Stomach (tissue), 9 donors: Measurements from ENCODE around the gene RBMS2. TPM values are rescaled to one million over a fixed set of nuclear protein-coding genes. Genes with fewer than 3 reads are reported as not detected.

Experiments
- DNase-seq, 2 donors: peaks; one replicate each; pipeline versions ENCODE4 v3.0.0 to v3.0.0-alpha.2; 2013 to 2019
- H3K27ac ChIP-seq, 5 donors: fragments of 200-600 bp in 4 of 5; sonication (generic) in 4 of 5; one replicate each; pipeline ENCODE4 v1.5.1; 2013 to 2019; ENCODE audit warnings: mild to moderate bottlenecking in 1 of 5, moderate library complexity in 1 of 5
- H3K27me3 ChIP-seq, 3 donors: fragments of 200-600 bp; sonication (generic); one replicate each; pipeline ENCODE4 v1.5.1; 2017 to 2019; ENCODE audit warnings: mixed run types in 1 of 3
- H3K36me3 ChIP-seq, 4 donors: fragments of 200-600 bp; sonication (generic); 1 replicate in 3 of 4; 2 replicates in 1 of 4; pipeline ENCODE4 v1.5.1; 2016 to 2019
- H3K4me1 ChIP-seq, 4 donors: fragments of 200-600 bp; sonication (generic); one replicate each; pipeline ENCODE4 v1.5.1; 2016 to 2019
- H3K4me3 ChIP-seq, 4 donors: fragments of 200-600 bp; sonication (generic) in 3 of 4; one replicate each; pipeline ENCODE4 v1.5.1; 2016 to 2019; ENCODE audit warnings: mild to moderate bottlenecking in 1 of 4
- H3K9me3 ChIP-seq, 4 donors: fragments of 200-600 bp; sonication (generic); one replicate each; pipeline ENCODE4 v1.5.1; 2016 to 2019
- CTCF ChIP-seq, 7 experiments: fragments of 450-650 bp in 4 of 7; fragments of 200-600 bp in 3 of 7; sonication (generic) in 3 of 7; IDR thresholded peaks; one replicate each; pipeline ENCODE4 v1.5.1; 2016 to 2019; ENCODE audit warnings: antibody characterized with exemption in 7 of 7, control low read depth in 2 of 7, mild to moderate bottlenecking in 1 of 7
- EP300 ChIP-seq: sonication (generic); formaldehyde crosslinking; IDR thresholded peaks from one replicate; pipeline ENCODE4 v1.6.1; 2017; ENCODE audit warnings: antibody characterized with exemption
- POLR2A ChIP-seq, 4 donors: fragments of 450-650 bp; IDR thresholded peaks; one replicate each; pipeline ENCODE4 v1.6.1; 2016; ENCODE audit warnings: antibody characterized with exemption in 4 of 4, control low read depth in 2 of 4, mild to moderate bottlenecking in 1 of 4, moderate library complexity in 1 of 4
- POLR2AphosphoS5 ChIP-seq, 3 donors: sonication (generic); formaldehyde crosslinking; IDR thresholded peaks; one replicate each; pipeline ENCODE4 v1.6.1; 2016; ENCODE audit warnings: antibody characterized with exemption in 3 of 3
- WGBS, 5 donors: extraction: QIAGEN DNeasy Blood & Tissue Kit in 3 of 5; methylation state at CpG; one replicate each; pipeline versions ENCODE4 v1.1.5 to v1.1.7; 2013 to 2018; 5-methylcytosine and 5-hydroxymethylcytosine counted together
- intact Hi-C: fragments of 100-400 bp; cut with DNase I; formaldehyde crosslinking; loops from one replicate; pipeline ENCODE4 v1.15.1; 2023; ENCODE audit warnings: low total_unique reads
- polyA plus RNA-seq, 3 donors: library from polyadenylated mRNA; stranded (reverse); fragments of 200-250 nt; gene quantifications; one replicate each; pipeline ENCODE4 v1.2.3, GENCODE V29; 2013
- total RNA-seq, 5 donors: library from RNA; depleted of rRNA; stranded (reverse); fragments of >200 nt; gene quantifications; one replicate each; pipeline versions ENCODE4 v1.1.0 to v1.2.3, GENCODE V29; 2014 to 2016
- donor health status: healthy with polysubstance abuse.
- donor health status: Bipolar disorder and iron deficiency.
- donor health status: healthy.

The RBMS2 gene
- total and polyA plus RNA-seq, 8 donors = 4.2 to 123 (median 9.8) TPM

- no peak for DNase-seq
- Histone ChIP-seq H3K9me3 (no peaks in the 10 kb centered on the region), H3K4me3 (no peak overlapping the region), H3K27me3 (no peaks in the 10 kb centered on the region), H3K36me3 (peaks cover 65 to 99% (median 89%) of the 10 kb centered on the region in 4 donors), H3K27ac (no peak overlapping the region), H3K4me1 (peaks cover 5 to 38% (median 12%) of the 10 kb centered on the region in 4 donors)
- intact Hi-C loops = no loop called here
- TF ChIP-seq POLR2AphosphoS5 (IDR thresholded peaks at IDR 0.05) = no peak
- TF ChIP-seq EP300 = no peak
- TF ChIP-seq POLR2A (IDR thresholded peaks at IDR 0.05) = no peak
- TF ChIP-seq CTCF (IDR thresholded peaks at IDR 0.05) = no peak
- 91 to 95% (median 92%) methylated on average over 3 of the region's 3 CpGs for WGBS, 5 donors
Observed at GRCh38 chr12:56616244-56616643, 94.6 kb downstream of the RBMS2 start.

- Histone ChIP-seq H3K27ac (no peak overlapping the region), H3K9me3 (no peaks in the 10 kb centered on the region), H3K27me3 (no peaks in the 10 kb centered on the region), H3K4me1 (peaks cover 5 to 45% (median 12%) of the 10 kb centered on the region in 4 donors), H3K4me3 (no peak overlapping the region), H3K36me3 (peaks cover 61 to 99% (median 89%) of the 10 kb centered on the region in 4 donors)
- no peak for DNase-seq
- TF ChIP-seq EP300 = no peak
- no peak for TF ChIP-seq POLR2A (IDR thresholded peaks at IDR 0.05)
- TF ChIP-seq CTCF (IDR thresholded peaks at IDR 0.05) = no peak
- TF ChIP-seq POLR2AphosphoS5 (IDR thresholded peaks at IDR 0.05) = no peak
- intact Hi-C loops = no loop called here
Observed at GRCh38 chr12:56616925-56617324, 95.3 kb downstream of the RBMS2 start.

- 89 to 97% (median 91%) methylated on average over 1 of the region's 1 CpG for WGBS, 5 donors
- intact Hi-C loops = no loop called here
- no peak overlapping the region for H3K4me3 ChIP-seq
- peaks cover 24 to 87% (median 44%) of the 10 kb centered on the region in 4 donors for H3K4me1 ChIP-seq
- DNase-seq = no peak
- TF ChIP-seq POLR2AphosphoS5 (IDR thresholded peaks at IDR 0.05) = no peak
- no peak for TF ChIP-seq CTCF (IDR thresholded peaks at IDR 0.05)
- TF ChIP-seq POLR2A (IDR thresholded peaks at IDR 0.05) = no peak
- TF ChIP-seq EP300 = no peak
- H3K36me3 ChIP-seq = peaks cover 13 to 74% (median 50%) of the 10 kb centered on the region in 4 donors
- H3K27me3 ChIP-seq = no peaks in the 10 kb centered on the region
- no peak overlapping the region for H3K27ac ChIP-seq
- H3K9me3 ChIP-seq = no peaks in the 10 kb centered on the region
Observed at GRCh38 chr12:56622535-56622934, 100.9 kb downstream of the RBMS2 start.

GRCh38 chr12:56626701-56627100, 105.1 kb downstream of the RBMS2 start:
- DNase-seq = no peak
- H3K27me3 ChIP-seq = no peaks in the 10 kb centered on the region
- H3K9me3 ChIP-seq = no peaks in the 10 kb centered on the region
- H3K27ac ChIP-seq = no peak overlapping the region
- H3K36me3 ChIP-seq = peaks cover 11 to 33% (median 19%) of the 10 kb centered on the region in 4 donors
- no peak for TF ChIP-seq CTCF (IDR thresholded peaks at IDR 0.05)
- TF ChIP-seq EP300 = no peak
- TF ChIP-seq POLR2AphosphoS5 (IDR thresholded peaks at IDR 0.05) = no peak
- TF ChIP-seq POLR2A (IDR thresholded peaks at IDR 0.05) = no peak
- peak overlapping the region in 1 of 4 donors; percentile 5 for H3K4me3 ChIP-seq
- H3K4me1 ChIP-seq = peaks cover 36 to 82% (median 60%) of the 10 kb centered on the region in 4 donors
- intact Hi-C loops = no loop called here
